DOHH2 (cell line): ENCODE measurements around the gene TTLL8.

Experiments
- H3F3A ChIP-seq: fragments of 200-600 bp; sonication (generic), shearing (Covaris generic); 2 replicates; pipeline ENCODE4 v1.6.0; 2016; ENCODE audit warnings: antibody characterized with exemption, mild to moderate bottlenecking; ENCODE audit not compliant: control insufficient read depth, insufficient read depth
- H3K27ac ChIP-seq: fragments of 200-600 bp; sonication (generic); 2 replicates; pipeline ENCODE4 v1.5.1; 2014; ENCODE audit warnings: low read depth, mild to moderate bottlenecking, low read length, moderate library complexity
- H3K27me3 ChIP-seq: fragments of 200-600 bp; sonication (generic); 2 replicates; pipeline ENCODE4 v1.6.1; 2014; ENCODE audit warnings: mild to moderate bottlenecking, low read length, mixed read lengths; ENCODE audit not compliant: control insufficient read depth
- H3K36me3 ChIP-seq: fragments of 200-600 bp; sonication (generic); 2 replicates; pipeline ENCODE4 v1.6.1; 2014; ENCODE audit warnings: mild to moderate bottlenecking, low read length, moderate library complexity, mixed read lengths; ENCODE audit not compliant: control insufficient read depth
- H3K4me1 ChIP-seq: fragments of 200-600 bp; sonication (generic); 2 replicates; pipeline ENCODE4 v1.6.1; 2014; ENCODE audit warnings: mild to moderate bottlenecking, low read length, mixed read lengths; ENCODE audit not compliant: control insufficient read depth
- H3K4me2 ChIP-seq: fragments of 200-600 bp; sonication (generic); 2 replicates; pipeline ENCODE4 v1.6.0; 2014; ENCODE audit warnings: mild to moderate bottlenecking, low read length, moderate library complexity
- H3K4me3 ChIP-seq: fragments of 200-600 bp; sonication (generic); 2 replicates; pipeline ENCODE4 v1.5.1; 2014; ENCODE audit warnings: mild to moderate bottlenecking, low read length, mixed read lengths
- H3K79me2 ChIP-seq: fragments of 200-600 bp; sonication (generic); 2 replicates; pipeline ENCODE4 v1.6.1; 2014; ENCODE audit warnings: mild to moderate bottlenecking, low read length, mixed read lengths; ENCODE audit not compliant: control insufficient read depth
- H3K9me2 ChIP-seq: fragments of 200-600 bp; sonication (generic); replicated peaks from 2 replicates; pipeline ENCODE4 v1.6.1; 2014; ENCODE audit warnings: mild to moderate bottlenecking, low read length, mixed read lengths; ENCODE audit not compliant: control insufficient read depth
- H3K9me3 ChIP-seq: fragments of 200-600 bp; sonication (generic); 2 replicates; pipeline ENCODE4 v1.6.1; 2014; ENCODE audit warnings: antibody characterized with exemption, low read length, mixed read lengths; ENCODE audit not compliant: control insufficient read depth, insufficient read depth
- H4K20me1 ChIP-seq: fragments of 200-600 bp; sonication (generic); 2 replicates; pipeline ENCODE4 v1.6.0; 2014; ENCODE audit warnings: low read depth, mild to moderate bottlenecking, antibody characterized with exemption, low read length, moderate library complexity; ENCODE audit not compliant: control insufficient read depth, insufficient read depth
- CTCF ChIP-seq: fragments of 200-600 bp; sonication (generic); IDR thresholded peaks from one replicate; pipeline ENCODE4 v1.5.1; 2014; ENCODE audit warnings: antibody characterized with exemption, mild to moderate bottlenecking, low read depth, low read length; ENCODE audit not compliant: poor library complexity, severe bottlenecking
- EZH2phosphoT487 ChIP-seq: fragments of 200-600 bp; sonication (generic); IDR thresholded peaks from 2 replicates; pipeline ENCODE4 v1.6.1; 2017; ENCODE audit warnings: borderline replicate concordance, mild to moderate bottlenecking, antibody characterized with exemption, low read length, moderate library complexity, mixed read lengths

Gene TTLL8

GRCh38 chr22:50081426-50082196, 23.5 kb upstream of the TTLL8 start:
- Histone ChIP-seq H3K27me3 (peaks cover 5% of the 10 kb centered on the region), H3K36me3 (no peaks in the 10 kb centered on the region), H3K4me1 (peaks cover 11% of the 10 kb centered on the region), H3K9me2 (no peaks in the 10 kb centered on the region), H3K79me2 (no peaks in the 10 kb centered on the region), H3F3A (no peaks in the 10 kb centered on the region), H4K20me1 (no peaks in the 10 kb centered on the region), H3K9me3 (no peaks in the 10 kb centered on the region; the same call in 1 of the 2 replicates), H3K4me2 (no peak overlapping the region), H3K27ac (no peak overlapping the region), H3K4me3 (no peak overlapping the region)
- no peak for TF ChIP-seq EZH2phosphoT487
- no peak for TF ChIP-seq CTCF

- TF ChIP-seq CTCF (no peak), EZH2phosphoT487 (no peak)
- Histone ChIP-seq H3K4me3 (no peak overlapping the region), H3K79me2 (no peaks in the 10 kb centered on the region), H3K4me2 (no peak overlapping the region), H3K27me3 (peaks cover 5% of the 10 kb centered on the region), H3K9me3 (no peaks in the 10 kb centered on the region), H3K4me1 (peaks cover 26% of the 10 kb centered on the region), H3K9me2 (no peaks in the 10 kb centered on the region), H3F3A (no peaks in the 10 kb centered on the region), H4K20me1 (no peaks in the 10 kb centered on the region), H3K36me3 (no peaks in the 10 kb centered on the region), H3K27ac (no peak overlapping the region)
Observed at GRCh38 chr22:50080077-50080465, 22.0 kb upstream of the TTLL8 start.

- Histone ChIP-seq H4K20me1 (no peaks in the 10 kb centered on the region), H3K4me1 (peaks cover 33% of the 10 kb centered on the region), H3K27ac (no peak overlapping the region), H3K9me3 (no peaks in the 10 kb centered on the region), H3F3A (no peaks in the 10 kb centered on the region), H3K4me3 (no peak overlapping the region), H3K9me2 (no peaks in the 10 kb centered on the region), H3K27me3 (no peaks in the 10 kb centered on the region), H3K79me2 (no peaks in the 10 kb centered on the region), H3K4me2 (no peak overlapping the region), H3K36me3 (no peaks in the 10 kb centered on the region)
- no peak for TF ChIP-seq CTCF
- no peak for TF ChIP-seq EZH2phosphoT487
Observed at GRCh38 chr22:50078761-50079160, 20.7 kb upstream of the TTLL8 start.
